HFF-Myc (cell line): ENCODE results near the gene JPH3.

Experiments
- DNase-seq: peaks from one replicate; pipeline ENCODE4 v3.0.0-alpha.2; 2011; ENCODE audit warnings: low read depth; ENCODE audit errors: extremely low read depth
- H3K4me3 ChIP-seq: replicated peaks from 2 replicates; pipeline ENCODE4 v1.5.1; 2011; ENCODE audit warnings: low read depth, mild to moderate bottlenecking, control low read depth, low read length
- CTCF ChIP-seq: IDR thresholded peaks from 2 replicates; pipeline ENCODE4 v1.5.1; 2012; ENCODE audit warnings: mild to moderate bottlenecking, low read depth, low read length, control low read depth; ENCODE audit errors: missing control alignments

Gene JPH3

GRCh38 chr16:87642491-87642890, 40.2 kb downstream of the JPH3 start:
- TF ChIP-seq CTCF, result no peak
- DNase-seq, result no peak
- no peak overlapping the region for H3K4me3 ChIP-seq

GRCh38 chr16:87644186-87644585, 41.9 kb downstream of the JPH3 start:
- no peak for TF ChIP-seq CTCF
- no peak overlapping the region for H3K4me3 ChIP-seq
- no peak for DNase-seq

GRCh38 chr16:87644596-87644995, 42.3 kb downstream of the JPH3 start:
- no peak for DNase-seq
- no peak overlapping the region for H3K4me3 ChIP-seq
- TF ChIP-seq CTCF, result no peak

GRCh38 chr16:87645802-87646201, 43.5 kb downstream of the JPH3 start:
- TF ChIP-seq CTCF, result no peak
- DNase-seq, result no peak
- H3K4me3 ChIP-seq, result no peak overlapping the region

GRCh38 chr16:87647431-87648185, 45.3 kb downstream of the JPH3 start:
- no peak overlapping the region for H3K4me3 ChIP-seq
- TF ChIP-seq CTCF, result no peak
- DNase-seq, result no peak

- TF ChIP-seq CTCF, result no peak
- no peak overlapping the region for H3K4me3 ChIP-seq
- no peak for DNase-seq
Measured at GRCh38 chr16:87648236-87648635, 45.9 kb downstream of the JPH3 start.
